HL-60 (cell line): ENCODE measurements around the gene CTSA.

Experiments
- POLR2AphosphoS5 ChIP-seq: IDR thresholded peaks from 2 replicates; pipeline ENCODE4 v1.6.1; 2012; ENCODE audit warnings: low read depth
- SPI1 ChIP-seq: IDR thresholded peaks from 2 replicates; pipeline ENCODE4 v1.6.1; 2012; ENCODE audit warnings: low read depth, mild to moderate bottlenecking, borderline replicate concordance
- TF ChIP-seq, protein P1 (sequence below): IDR thresholded peaks from one replicate; pipeline ENCODE4 v1.5.1; 2011; ENCODE audit warnings: low read length, control low read depth, inconsistent platforms; ENCODE audit not compliant: insufficient read depth
- TF ChIP-seq, protein P2 (sequence below): IDR thresholded peaks from 2 replicates; pipeline ENCODE4 v1.6.1; 2012; ENCODE audit warnings: low read depth; ENCODE audit not compliant: insufficient replicate concordance

DNA sequence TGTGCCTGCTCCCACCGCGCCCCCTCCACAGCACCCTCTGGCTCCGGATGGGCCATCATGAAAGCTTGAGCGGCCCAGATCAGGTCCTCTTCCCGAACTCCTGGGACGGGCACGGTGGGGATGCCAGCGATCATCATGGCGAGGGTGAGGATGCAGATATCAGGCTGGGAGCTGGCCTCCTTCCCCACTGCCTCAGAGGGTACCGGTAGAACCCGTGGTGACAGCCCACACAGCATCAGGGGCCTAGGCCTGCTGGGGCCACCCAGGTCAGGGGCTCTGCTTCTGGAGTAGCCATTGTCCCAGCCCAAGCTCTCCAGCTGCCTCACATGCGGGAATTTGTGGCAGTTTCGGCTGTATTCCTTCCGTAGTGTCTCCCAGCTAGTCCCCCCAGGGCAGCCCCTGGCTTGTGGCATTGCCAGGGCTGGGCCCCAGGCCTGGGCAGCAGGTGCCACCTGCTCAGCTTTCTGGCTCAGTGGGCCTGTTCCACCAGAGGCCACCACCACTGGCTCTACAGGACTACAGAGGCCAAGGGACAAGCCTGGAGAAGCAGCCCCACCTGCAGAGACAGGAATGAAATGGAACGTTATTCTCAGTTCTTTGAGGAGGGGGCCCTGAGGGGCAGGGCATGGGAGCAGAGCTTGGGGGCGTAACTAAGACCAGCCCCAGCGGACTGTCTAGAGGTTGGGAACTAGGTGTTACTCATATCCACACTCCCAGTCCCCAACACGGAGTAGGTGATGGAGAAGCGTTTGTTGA is 4.4 kb upstream of the CTSA start:
- TF ChIP-seq, protein P1, sequence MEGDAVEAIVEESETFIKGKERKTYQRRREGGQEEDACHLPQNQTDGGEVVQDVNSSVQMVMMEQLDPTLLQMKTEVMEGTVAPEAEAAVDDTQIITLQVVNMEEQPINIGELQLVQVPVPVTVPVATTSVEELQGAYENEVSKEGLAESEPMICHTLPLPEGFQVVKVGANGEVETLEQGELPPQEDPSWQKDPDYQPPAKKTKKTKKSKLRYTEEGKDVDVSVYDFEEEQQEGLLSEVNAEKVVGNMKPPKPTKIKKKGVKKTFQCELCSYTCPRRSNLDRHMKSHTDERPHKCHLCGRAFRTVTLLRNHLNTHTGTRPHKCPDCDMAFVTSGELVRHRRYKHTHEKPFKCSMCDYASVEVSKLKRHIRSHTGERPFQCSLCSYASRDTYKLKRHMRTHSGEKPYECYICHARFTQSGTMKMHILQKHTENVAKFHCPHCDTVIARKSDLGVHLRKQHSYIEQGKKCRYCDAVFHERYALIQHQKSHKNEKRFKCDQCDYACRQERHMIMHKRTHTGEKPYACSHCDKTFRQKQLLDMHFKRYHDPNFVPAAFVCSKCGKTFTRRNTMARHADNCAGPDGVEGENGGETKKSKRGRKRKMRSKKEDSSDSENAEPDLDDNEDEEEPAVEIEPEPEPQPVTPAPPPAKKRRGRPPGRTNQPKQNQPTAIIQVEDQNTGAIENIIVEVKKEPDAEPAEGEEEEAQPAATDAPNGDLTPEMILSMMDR = no peak
- no peak for TF ChIP-seq POLR2AphosphoS5
- TF ChIP-seq, protein P2, sequence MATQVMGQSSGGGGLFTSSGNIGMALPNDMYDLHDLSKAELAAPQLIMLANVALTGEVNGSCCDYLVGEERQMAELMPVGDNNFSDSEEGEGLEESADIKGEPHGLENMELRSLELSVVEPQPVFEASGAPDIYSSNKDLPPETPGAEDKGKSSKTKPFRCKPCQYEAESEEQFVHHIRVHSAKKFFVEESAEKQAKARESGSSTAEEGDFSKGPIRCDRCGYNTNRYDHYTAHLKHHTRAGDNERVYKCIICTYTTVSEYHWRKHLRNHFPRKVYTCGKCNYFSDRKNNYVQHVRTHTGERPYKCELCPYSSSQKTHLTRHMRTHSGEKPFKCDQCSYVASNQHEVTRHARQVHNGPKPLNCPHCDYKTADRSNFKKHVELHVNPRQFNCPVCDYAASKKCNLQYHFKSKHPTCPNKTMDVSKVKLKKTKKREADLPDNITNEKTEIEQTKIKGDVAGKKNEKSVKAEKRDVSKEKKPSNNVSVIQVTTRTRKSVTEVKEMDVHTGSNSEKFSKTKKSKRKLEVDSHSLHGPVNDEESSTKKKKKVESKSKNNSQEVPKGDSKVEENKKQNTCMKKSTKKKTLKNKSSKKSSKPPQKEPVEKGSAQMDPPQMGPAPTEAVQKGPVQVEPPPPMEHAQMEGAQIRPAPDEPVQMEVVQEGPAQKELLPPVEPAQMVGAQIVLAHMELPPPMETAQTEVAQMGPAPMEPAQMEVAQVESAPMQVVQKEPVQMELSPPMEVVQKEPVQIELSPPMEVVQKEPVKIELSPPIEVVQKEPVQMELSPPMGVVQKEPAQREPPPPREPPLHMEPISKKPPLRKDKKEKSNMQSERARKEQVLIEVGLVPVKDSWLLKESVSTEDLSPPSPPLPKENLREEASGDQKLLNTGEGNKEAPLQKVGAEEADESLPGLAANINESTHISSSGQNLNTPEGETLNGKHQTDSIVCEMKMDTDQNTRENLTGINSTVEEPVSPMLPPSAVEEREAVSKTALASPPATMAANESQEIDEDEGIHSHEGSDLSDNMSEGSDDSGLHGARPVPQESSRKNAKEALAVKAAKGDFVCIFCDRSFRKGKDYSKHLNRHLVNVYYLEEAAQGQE = no peak
- no peak for TF ChIP-seq SPI1
